IMR-90 (cell line): ENCODE results near the gene KRTAP9-9. TPM values are rescaled to one million over a fixed set of nuclear protein-coding genes. Genes with fewer than 3 reads are reported as not detected.
A peak's percentile ranks its signal among the peaks of the same experiment; 100 is the strongest.

Source experiments
- ATAC-seq: fragments of 200-7000 bp; cut with Tn5 transposase; 2 replicates; pipeline ENCODE4 v1.9.1; 2020; ENCODE audit warnings: low read depth, mild to moderate bottlenecking, moderate library complexity
- BruUV-seq: library from RNA; stranded (reverse); fragments of 400-500 nt; replicated peaks from 2 replicates; lab custom pipeline; 2021; lab: Mats Ljungman, UMichigan
- CTCF ChIA-PET: fragments of 300-600 bp; formaldehyde crosslinking; extraction: SDS; loops from one replicate; lab custom pipeline; 2021; ENCODE audit warnings: antibody characterized with exemption; lab: Yijun Ruan, JAX
- POLR2A ChIA-PET: fragments of 300-600 bp; sonication (Branson Sonifier 250); formaldehyde crosslinking; loops from one replicate; lab custom pipeline; 2022; ENCODE audit warnings: antibody characterized with exemption; ENCODE audit not compliant: unreplicated experiment; lab: Charles Lee
- DNase-seq: peaks from one replicate; pipeline ENCODE4 v3.0.0; 2013
- H2AFZ ChIP-seq: replicated peaks from 2 replicates; pipeline ENCODE3; 2013; ENCODE audit warnings: low read length, mild to moderate bottlenecking; ENCODE audit not compliant: poor library complexity
- H2AK5ac ChIP-seq: 2 replicates; pipeline ENCODE4 v1.6.1; 2013; ENCODE audit warnings: low read depth, low read length, inconsistent platforms
- H2AK9ac ChIP-seq: replicated peaks from 2 replicates; pipeline ENCODE3; 2013; ENCODE audit warnings: mild to moderate bottlenecking, low read depth, low read length, moderate library complexity; ENCODE audit not compliant: poor library complexity
- H2BK120ac ChIP-seq: 2 replicates; pipeline ENCODE4 v1.6.1; 2013; ENCODE audit warnings: low read depth, low read length, inconsistent platforms
- H2BK15ac ChIP-seq: 3 replicates; pipeline ENCODE4 v1.6.1; 2013; ENCODE audit warnings: low read depth, low read length, inconsistent platforms
- H2BK20ac ChIP-seq: 2 replicates; pipeline ENCODE4 v1.6.1; 2013; ENCODE audit warnings: low read depth, mild to moderate bottlenecking, inconsistent platforms, low read length, moderate library complexity
- H2BK5ac ChIP-seq: 2 replicates; pipeline ENCODE4 v1.6.1; 2013; ENCODE audit warnings: mild to moderate bottlenecking, low read depth, low read length, inconsistent platforms; ENCODE audit not compliant: poor library complexity, severe bottlenecking
- H3K14ac ChIP-seq: replicated peaks from 2 replicates; pipeline ENCODE4 v1.6.1; 2013; ENCODE audit warnings: low read depth, low read length, inconsistent platforms
- H3K18ac ChIP-seq: 2 replicates; pipeline ENCODE4 v1.6.1; 2013; ENCODE audit warnings: low read depth, low read length, control low read depth
- H3K23ac ChIP-seq: 2 replicates; pipeline ENCODE4 v1.6.1; 2013; ENCODE audit warnings: low read depth, low read length, inconsistent platforms
- H3K27ac ChIP-seq: 2 replicates; pipeline ENCODE4 v1.5.1; 2013; ENCODE audit warnings: mild to moderate bottlenecking, control low read depth, low read length; ENCODE audit not compliant: insufficient read depth
- H3K27me3 ChIP-seq: 2 replicates; pipeline ENCODE4 v1.6.1; 2013; ENCODE audit warnings: low read length; ENCODE audit not compliant: control insufficient read depth, insufficient read depth
- H3K36me3 ChIP-seq: 2 replicates; pipeline ENCODE4 v1.6.1; 2013; ENCODE audit warnings: low read length, mixed read lengths; ENCODE audit not compliant: control insufficient read depth, insufficient read depth
- H3K4ac ChIP-seq: 2 replicates; pipeline ENCODE4 v1.6.1; 2013; ENCODE audit warnings: low read depth, low read length, inconsistent platforms
- H3K4me1 ChIP-seq: 2 replicates; pipeline ENCODE4 v1.6.1; 2013; ENCODE audit warnings: low read length, mixed read lengths; ENCODE audit not compliant: control insufficient read depth, insufficient read depth
- H3K4me2 ChIP-seq: 2 replicates; pipeline ENCODE4 v1.6.1; 2013; ENCODE audit warnings: low read depth, mild to moderate bottlenecking, control low read depth, low read length, moderate library complexity
- H3K4me3 ChIP-seq: 2 replicates; pipeline ENCODE4 v1.5.1; 2013; ENCODE audit warnings: low read depth, mild to moderate bottlenecking, control low read depth, low read length, moderate library complexity; ENCODE audit not compliant: insufficient read depth
- H3K56ac ChIP-seq: 2 replicates; pipeline ENCODE4 v1.6.1; 2013; ENCODE audit warnings: low read length, inconsistent platforms; ENCODE audit not compliant: insufficient read depth; ENCODE audit errors: extremely low read depth
- H3K79me1 ChIP-seq, 2 experiments: 2 replicates each; pipeline ENCODE4 v1.6.1; 2013; ENCODE audit warnings: low read length in 2 of 2, inconsistent platforms in 1 of 2, low read depth in 1 of 2
- H3K9ac ChIP-seq: 2 replicates; pipeline ENCODE4 v1.6.1; 2013; ENCODE audit warnings: low read depth, low read length, control low read depth
- H3K9me1 ChIP-seq: 2 replicates; pipeline ENCODE4 v1.6.1; 2013; ENCODE audit warnings: low read length, inconsistent platforms; ENCODE audit not compliant: insufficient read depth
- H3K9me3 ChIP-seq: 2 replicates; pipeline ENCODE4 v1.6.1; 2013; ENCODE audit warnings: low read length; ENCODE audit not compliant: control insufficient read depth, insufficient read depth
- H4K20me1 ChIP-seq: 2 replicates; pipeline ENCODE4 v1.6.1; 2013; ENCODE audit warnings: low read length, inconsistent platforms; ENCODE audit not compliant: insufficient read depth
- H4K5ac ChIP-seq: 2 replicates; pipeline ENCODE4 v1.6.1; 2013; ENCODE audit warnings: mild to moderate bottlenecking, low read depth, low read length, control low read depth
- H4K8ac ChIP-seq, 2 experiments: 2 replicates each; pipeline ENCODE4 v1.6.1; 2013; ENCODE audit warnings: low read depth in 2 of 2, low read length in 2 of 2, control low read depth in 1 of 2, inconsistent platforms in 1 of 2
- H4K91ac ChIP-seq: 2 replicates; pipeline ENCODE4 v1.6.1; 2013; ENCODE audit warnings: low read depth, low read length, inconsistent platforms; ENCODE audit not compliant: insufficient read depth
- BHLHE40 ChIP-seq: fragments of 150-350 bp; IDR thresholded peaks from 2 replicates; pipeline ENCODE4 v1.6.1; 2016; ENCODE audit warnings: mild to moderate bottlenecking, low read depth, low read length
- NFE2L2 ChIP-seq: fragments of 150-350 bp; IDR thresholded peaks from 2 replicates; pipeline ENCODE4 v1.6.1; 2016; ENCODE audit warnings: low read depth, mild to moderate bottlenecking, low read length
- WGBS, 2 experiments: methylation state at CpG; one replicate each; pipeline versions ENCODE4 v1.1.5 to v1.1.7; 2013; ENCODE audit warnings: missing lambda C conversion rate in 2 of 2; ENCODE audit not compliant: insufficient read length in 1 of 2; ENCODE audit errors: extremely low coverage in 2 of 2; 5-methylcytosine and 5-hydroxymethylcytosine counted together
- dilution Hi-C: fragments of 300-500 bp; cut with HindIII; formaldehyde crosslinking; loops from one replicate; pipeline ENCODE4 v1.14.3; 2018; ENCODE audit warnings: low sequenced_read_pairs; ENCODE audit not compliant: unreplicated experiment
- in situ Hi-C: fragments of 300-500 bp; cut with MboI; formaldehyde crosslinking; loops from 3 replicates; pipeline ENCODE4 v1.14.3; 2019; ENCODE audit warnings: low sequenced_read_pairs, inconsistent platforms, mixed read lengths
- intact Hi-C: fragments of 100-400 bp; cut with micrococcal nuclease; formaldehyde crosslinking; loops from 2 replicates; pipeline ENCODE4 v1.10.0; 2022
- polyA plus RNA-seq, 3 experiments: library from polyadenylated mRNA; depleted of rRNA; stranded (reverse); fragments of >200 nt; gene quantifications; 2 replicates each; pipeline ENCODE4 v1.2.3, GENCODE V29; 2012; ENCODE audit warnings: low replicate concordance in 1 of 3
- total RNA-seq: library from RNA; depleted of rRNA; stranded (reverse); fragments of >200 nt; gene quantifications from 2 replicates; pipeline ENCODE4 v1.2.3, GENCODE V29; 2012

KRTAP9-9 gene
- total and polyA plus RNA-seq, 2 of the 4 experiments (the other 2 are of a cell fraction) = not detected

DNA sequence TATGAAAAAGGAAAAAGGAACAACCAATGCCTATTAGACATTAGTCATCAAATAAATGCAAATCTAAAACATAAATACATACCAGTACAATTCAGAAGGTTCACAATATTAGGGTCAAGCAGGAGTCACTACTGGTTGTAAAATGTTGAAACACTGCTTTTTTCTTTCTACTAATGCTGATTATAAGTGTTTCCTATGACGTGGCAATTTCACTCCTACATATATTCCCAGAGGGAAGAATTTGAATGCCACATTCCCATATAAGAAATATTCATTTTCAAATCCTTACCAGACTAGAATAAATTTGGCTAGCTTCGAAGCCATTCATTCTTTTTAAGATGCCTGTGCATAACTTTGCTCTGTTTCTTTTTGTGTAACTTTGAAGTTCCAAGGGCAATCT, 31.4 kb upstream of the KRTAP9-9 start:
- no peak overlapping the region for H2AFZ ChIP-seq
- TF ChIP-seq BHLHE40 (no peak), NFE2L2 (0 out of 2 replicates have a peak, but pooled peaks have one; percentile 14)

More for the DNA sequence above, 31.4 kb upstream of the KRTAP9-9 start:
- intact Hi-C loops (no loop called here), dilution Hi-C loops (no loop called here), in situ Hi-C loops (no loop called here)
- Histone ChIP-seq H2BK15ac (no peak overlapping the region), H4K91ac (no peak overlapping the region), H4K8ac (no peak overlapping the region), H3K9me1 (no peaks in the 10 kb centered on the region; the same call in 1 of the 2 replicates), H4K5ac (no peak overlapping the region), H3K27ac (no peak overlapping the region), H3K4me3 (no peak overlapping the region), H3K56ac (no peak overlapping the region), H3K4ac (no peak overlapping the region), H3K9ac (no peak overlapping the region), H2BK120ac (no peak overlapping the region), H3K36me3 (no peaks in the 10 kb centered on the region), H3K79me1 (no peaks in the 10 kb centered on the region), H3K4me2 (no peak overlapping the region), H3K9me3 (no peaks in the 10 kb centered on the region), H3K18ac (no peak overlapping the region), H2BK5ac (no peak overlapping the region), H2BK20ac (no peak overlapping the region), H3K4me1 (no peaks in the 10 kb centered on the region), H4K20me1 (no peaks in the 10 kb centered on the region), H2AK9ac (no peak overlapping the region), H3K14ac (no peak overlapping the region), H3K27me3 (peaks cover 4% of the 10 kb centered on the region; the same call in 1 of the 2 replicates), H3K23ac (no peak overlapping the region), H2AK5ac (no peak overlapping the region)
- DNase-seq (peak; percentile 35), ATAC-seq (no peak)
- WGBS, 2 experiments = no CpG with 5 or more reads among the region's 2 CpGs
- POLR2A ChIA-PET = no interaction called here
- no TSS peak for BruUV-seq
- CTCF ChIA-PET = no interaction called here
